ENCODE measurements around the gene PIGA. TPM values are rescaled to one million over a fixed set of nuclear protein-coding genes. Genes with fewer than 3 reads are reported as not detected.

PIGA gene
- total and polyA plus RNA-seq, 4 donors: 11.7 to 72.8 (median 18.8) TPM

- ATAC-seq (ENCODE audit: insufficient read depth, low FRiP score): no peak
- H3K36me3 ChIP-seq (ENCODE audit: control insufficient read depth in 4 of 4, insufficient read depth in 4 of 4, low read length in 4 of 4): no peaks in the 10 kb centered on the region
- peak overlapping the region; percentile 76 to 77 for H3K27ac ChIP-seq (ENCODE audit: low read depth in 1 of 2, low read length in 1 of 2)
- no peaks in the 10 kb centered on the region for H3K4me1 ChIP-seq (ENCODE audit: control insufficient read depth in 5 of 5, insufficient read depth in 5 of 5, low read length in 5 of 5)
- H3K27me3 ChIP-seq (ENCODE audit: control insufficient read depth in 3 of 3, insufficient read depth in 3 of 3, low read length in 2 of 3): peaks cover 0 to 29% (median 5%) of the 10 kb centered on the region in 3 donors
- TF ChIP-seq CTCF (IDR thresholded peaks at IDR 0.05; ENCODE audit: control extremely low read depth, extremely low read depth): no peak
- H3K9me3 ChIP-seq (ENCODE audit: control insufficient read depth in 4 of 4, insufficient read depth in 3 of 4, low read length in 3 of 4): no peaks in the 10 kb centered on the region
- WGBS, 2 donors: 24 to 36% methylated on average over 2 of the region's 2 CpGs
- H3K9ac ChIP-seq (ENCODE audit: insufficient read depth in 1 of 2, low read length in 2 of 2): no peak overlapping the region
- no peak overlapping the region for H3K4me3 ChIP-seq
- peak in 1 of 3 donors; percentile 14 for DNase-seq
Measured at GRCh38 chrX:15298201-15298600, 37.1 kb downstream of the PIGA start.

- H3K36me3 ChIP-seq (ENCODE audit: control insufficient read depth in 4 of 4, insufficient read depth in 4 of 4, low read length in 4 of 4): no peaks in the 10 kb centered on the region
- TF ChIP-seq CTCF (IDR thresholded peaks at IDR 0.05; ENCODE audit: control extremely low read depth, extremely low read depth): no peak
Measured at GRCh38 chrX:15293451-15293850, 41.9 kb downstream of the PIGA start.

GRCh38 chrX:15292861-15293260 is 42.5 kb downstream of the PIGA start:
- Histone ChIP-seq H3K27me3 (ENCODE audit: control insufficient read depth in 3 of 3, insufficient read depth in 3 of 3, low read length in 2 of 3) (peaks cover 3 to 27% (median 17%) of the 10 kb centered on the region in 3 donors), H3K9me3 (ENCODE audit: control insufficient read depth in 4 of 4, insufficient read depth in 3 of 4, low read length in 3 of 4) (peaks cover 0 to 2% (median 0%) of the 10 kb centered on the region in 4 donors), H3K27ac (ENCODE audit: low read depth in 1 of 2, low read length in 1 of 2) (no peak overlapping the region), H3K9ac (ENCODE audit: insufficient read depth in 1 of 2, low read length in 2 of 2) (no peak overlapping the region), H3K36me3 (ENCODE audit: control insufficient read depth in 4 of 4, insufficient read depth in 4 of 4, low read length in 4 of 4) (no peaks in the 10 kb centered on the region), H3K4me3 (no peak overlapping the region), H3K4me1 (ENCODE audit: control insufficient read depth in 5 of 5, insufficient read depth in 5 of 5, low read length in 5 of 5) (peaks cover 0 to 2% (median 0%) of the 10 kb centered on the region in 5 donors)
- ATAC-seq (ENCODE audit: insufficient read depth, low FRiP score) (no peak), DNase-seq (no peak)
- WGBS, 2 donors: 84 to 97% methylated on average over 3 of the region's 3 CpGs
- no peak for TF ChIP-seq CTCF (IDR thresholded peaks at IDR 0.05; ENCODE audit: control extremely low read depth, extremely low read depth)

More at GRCh38 chrX:15293451-15293850, 41.9 kb downstream of the PIGA start:
- Histone ChIP-seq H3K4me3 (no peak overlapping the region), H3K27ac (ENCODE audit: low read depth in 1 of 2, low read length in 1 of 2) (no peak overlapping the region), H3K9ac (ENCODE audit: insufficient read depth in 1 of 2, low read length in 2 of 2) (no peak overlapping the region), H3K27me3 (ENCODE audit: control insufficient read depth in 3 of 3, insufficient read depth in 3 of 3, low read length in 2 of 3) (peaks cover 3 to 26% (median 17%) of the 10 kb centered on the region in 3 donors), H3K4me1 (ENCODE audit: control insufficient read depth in 5 of 5, insufficient read depth in 5 of 5, low read length in 5 of 5) (peaks cover 0 to 2% (median 0%) of the 10 kb centered on the region in 5 donors), H3K9me3 (ENCODE audit: control insufficient read depth in 4 of 4, insufficient read depth in 3 of 4, low read length in 3 of 4) (peaks cover 0 to 2% (median 0%) of the 10 kb centered on the region in 4 donors)
- ATAC-seq (ENCODE audit: insufficient read depth, low FRiP score) (no peak), DNase-seq (no peak)
- WGBS, 2 donors: 85 to 88% methylated on average over 2 of the region's 2 CpGs

DNA sequence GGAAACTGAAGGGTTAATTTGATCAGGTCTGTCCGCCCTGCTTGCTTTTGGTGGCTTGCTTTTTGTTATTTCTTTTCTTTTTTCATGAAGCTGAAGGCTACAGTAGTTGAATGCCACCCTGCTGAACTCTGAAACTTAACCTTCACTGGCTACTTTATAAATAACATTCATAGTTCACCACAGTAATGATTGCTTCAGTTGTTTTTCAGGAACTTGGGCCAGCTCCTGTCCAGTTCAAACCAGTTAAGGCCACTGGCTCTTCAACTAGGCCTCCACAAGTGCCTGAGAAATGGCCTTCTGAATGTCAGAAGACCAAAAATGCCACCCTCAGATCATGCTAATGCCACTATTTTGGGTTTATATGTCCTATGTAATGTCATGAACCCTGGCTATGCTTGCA is 57.7 kb downstream of the PIGA start:
- TF ChIP-seq CTCF (IDR thresholded peaks at IDR 0.05; ENCODE audit: control extremely low read depth, extremely low read depth): no peak
- H3K4me1 ChIP-seq (ENCODE audit: control insufficient read depth in 5 of 5, insufficient read depth in 5 of 5, low read length in 5 of 5): no peaks in the 10 kb centered on the region
- H3K27ac ChIP-seq (ENCODE audit: low read depth in 1 of 2, low read length in 1 of 2): no peak overlapping the region
- no peak overlapping the region for H3K4me3 ChIP-seq
- peaks cover 0 to 20% (median 11%) of the 10 kb centered on the region in 3 donors for H3K27me3 ChIP-seq (ENCODE audit: control insufficient read depth in 3 of 3, insufficient read depth in 3 of 3, low read length in 2 of 3)
- peaks cover 0 to 6% (median 0%) of the 10 kb centered on the region in 4 donors for H3K9me3 ChIP-seq (ENCODE audit: control insufficient read depth in 4 of 4, insufficient read depth in 3 of 4, low read length in 3 of 4)
- DNase-seq: no peak
- H3K9ac ChIP-seq (ENCODE audit: insufficient read depth in 1 of 2, low read length in 2 of 2): no peak overlapping the region
- H3K36me3 ChIP-seq (ENCODE audit: control insufficient read depth in 4 of 4, insufficient read depth in 4 of 4, low read length in 4 of 4): no peaks in the 10 kb centered on the region
- 24 to 86% methylated on average over 1 of the region's 1 CpG for WGBS, 2 donors
- ATAC-seq (ENCODE audit: insufficient read depth, low FRiP score): no peak
